Stimulated activated CD8-positive, alpha-beta memory T cell treated with anti-CD3 and anti-CD28 coated beads, Interleukin-7, amount 100 ng/mL, for 1 hour (primary cell): ENCODE data around the gene CEP192.
"Not testable (repeated sequence)": the region's sequence is repeated elsewhere in the genome, so short reads cannot be mapped to it uniquely, and the experiment has no call there.

Experiments
- DNase-seq, 2 donors: peaks; one replicate each; pipeline ENCODE4 v3.0.0-alpha.2; 2020; ENCODE audit warnings: low read depth in 2 of 2

Gene CEP192, protein sequence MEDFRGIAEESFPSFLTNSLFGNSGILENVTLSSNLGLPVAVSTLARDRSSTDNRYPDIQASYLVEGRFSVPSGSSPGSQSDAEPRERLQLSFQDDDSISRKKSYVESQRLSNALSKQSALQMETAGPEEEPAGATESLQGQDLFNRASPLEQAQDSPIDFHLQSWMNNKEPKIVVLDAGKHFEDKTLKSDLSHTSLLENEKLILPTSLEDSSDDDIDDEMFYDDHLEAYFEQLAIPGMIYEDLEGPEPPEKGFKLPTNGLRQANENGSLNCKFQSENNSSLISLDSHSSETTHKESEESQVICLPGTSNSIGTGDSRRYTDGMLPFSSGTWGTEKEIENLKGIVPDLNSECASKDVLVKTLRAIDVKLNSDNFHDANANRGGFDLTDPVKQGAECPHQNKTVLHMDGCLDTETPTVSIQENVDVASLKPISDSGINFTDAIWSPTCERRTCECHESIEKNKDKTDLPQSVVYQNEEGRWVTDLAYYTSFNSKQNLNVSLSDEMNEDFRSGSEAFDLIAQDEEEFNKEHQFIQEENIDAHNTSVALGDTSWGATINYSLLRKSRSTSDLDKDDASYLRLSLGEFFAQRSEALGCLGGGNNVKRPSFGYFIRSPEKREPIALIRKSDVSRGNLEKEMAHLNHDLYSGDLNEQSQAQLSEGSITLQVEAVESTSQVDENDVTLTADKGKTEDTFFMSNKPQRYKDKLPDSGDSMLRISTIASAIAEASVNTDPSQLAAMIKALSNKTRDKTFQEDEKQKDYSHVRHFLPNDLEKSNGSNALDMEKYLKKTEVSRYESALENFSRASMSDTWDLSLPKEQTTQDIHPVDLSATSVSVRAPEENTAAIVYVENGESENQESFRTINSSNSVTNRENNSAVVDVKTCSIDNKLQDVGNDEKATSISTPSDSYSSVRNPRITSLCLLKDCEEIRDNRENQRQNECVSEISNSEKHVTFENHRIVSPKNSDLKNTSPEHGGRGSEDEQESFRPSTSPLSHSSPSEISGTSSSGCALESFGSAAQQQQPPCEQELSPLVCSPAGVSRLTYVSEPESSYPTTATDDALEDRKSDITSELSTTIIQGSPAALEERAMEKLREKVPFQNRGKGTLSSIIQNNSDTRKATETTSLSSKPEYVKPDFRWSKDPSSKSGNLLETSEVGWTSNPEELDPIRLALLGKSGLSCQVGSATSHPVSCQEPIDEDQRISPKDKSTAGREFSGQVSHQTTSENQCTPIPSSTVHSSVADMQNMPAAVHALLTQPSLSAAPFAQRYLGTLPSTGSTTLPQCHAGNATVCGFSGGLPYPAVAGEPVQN (N-terminal part only)

DNA sequence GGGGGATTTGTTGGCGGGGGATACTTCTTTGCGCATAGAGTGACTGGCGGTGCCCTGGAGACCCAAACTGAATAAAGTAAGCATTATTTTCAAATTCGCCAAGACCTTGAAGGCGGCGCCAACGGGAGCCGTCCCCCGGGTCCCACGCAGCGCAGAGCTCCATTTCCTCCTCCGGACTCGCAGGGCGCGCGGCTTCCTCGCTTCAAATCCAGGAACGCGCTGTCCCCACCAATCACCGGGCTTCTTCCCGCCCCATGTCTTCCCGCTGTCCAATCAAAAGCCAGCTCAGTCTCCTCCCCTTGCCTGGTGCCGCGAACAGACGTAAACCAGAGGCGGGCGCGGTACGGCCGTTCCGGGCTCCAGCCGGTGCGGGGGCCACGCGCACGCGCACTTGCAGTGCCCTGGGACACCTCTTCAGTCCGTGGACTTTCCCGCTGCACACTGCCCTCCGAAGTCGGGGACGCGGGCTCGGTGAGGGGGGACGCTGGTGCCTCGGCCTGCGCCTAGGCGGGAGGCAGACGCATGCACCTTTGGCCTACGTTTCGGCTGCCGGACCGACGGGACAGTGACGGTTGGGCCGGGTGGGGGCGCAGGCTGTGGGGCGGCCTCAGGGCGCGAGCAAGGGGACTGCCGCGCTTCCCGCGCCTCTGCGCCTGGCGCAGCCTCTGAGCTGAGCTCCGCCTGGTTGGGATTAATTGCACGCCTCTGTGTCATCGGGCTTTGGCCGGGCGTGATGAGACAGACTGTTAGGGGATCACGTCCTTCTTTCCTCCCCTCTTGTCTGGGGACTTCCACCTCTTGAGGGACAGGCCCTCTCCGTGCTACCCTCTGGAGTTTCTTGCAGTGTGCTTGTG is at the start of gene CEP192:
CEP192 (plus strand) TSS at position 396 of the 854 bp plus-strand sequence. CDS start 8,063 bp downstream, outside the sequence.
- DNase-seq: peak; percentile 92 to 93

DNA sequence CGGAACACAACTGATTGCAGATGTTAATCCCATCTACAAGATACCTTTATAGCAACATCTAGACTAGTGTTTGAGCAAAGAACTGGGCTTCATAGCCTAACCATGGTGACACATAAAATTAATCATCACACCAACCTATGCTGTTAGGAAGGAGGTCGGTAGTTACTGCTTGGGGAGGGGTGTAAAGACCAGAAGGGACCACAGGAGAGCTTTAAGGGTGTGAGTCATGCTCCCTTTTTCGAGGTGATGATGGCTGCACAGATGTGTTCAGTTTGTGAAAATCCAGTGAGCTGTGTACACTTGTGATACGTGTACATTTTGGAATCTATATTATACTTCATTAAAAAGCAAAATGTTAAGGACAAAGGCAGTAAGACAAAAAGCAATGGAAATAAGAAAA is 47.9 kb upstream of the CEP192 start:
- no peak for DNase-seq

GRCh38 chr18:12944709-12945108 is 46.5 kb upstream of the CEP192 start:
- DNase-seq: no peak

DNA sequence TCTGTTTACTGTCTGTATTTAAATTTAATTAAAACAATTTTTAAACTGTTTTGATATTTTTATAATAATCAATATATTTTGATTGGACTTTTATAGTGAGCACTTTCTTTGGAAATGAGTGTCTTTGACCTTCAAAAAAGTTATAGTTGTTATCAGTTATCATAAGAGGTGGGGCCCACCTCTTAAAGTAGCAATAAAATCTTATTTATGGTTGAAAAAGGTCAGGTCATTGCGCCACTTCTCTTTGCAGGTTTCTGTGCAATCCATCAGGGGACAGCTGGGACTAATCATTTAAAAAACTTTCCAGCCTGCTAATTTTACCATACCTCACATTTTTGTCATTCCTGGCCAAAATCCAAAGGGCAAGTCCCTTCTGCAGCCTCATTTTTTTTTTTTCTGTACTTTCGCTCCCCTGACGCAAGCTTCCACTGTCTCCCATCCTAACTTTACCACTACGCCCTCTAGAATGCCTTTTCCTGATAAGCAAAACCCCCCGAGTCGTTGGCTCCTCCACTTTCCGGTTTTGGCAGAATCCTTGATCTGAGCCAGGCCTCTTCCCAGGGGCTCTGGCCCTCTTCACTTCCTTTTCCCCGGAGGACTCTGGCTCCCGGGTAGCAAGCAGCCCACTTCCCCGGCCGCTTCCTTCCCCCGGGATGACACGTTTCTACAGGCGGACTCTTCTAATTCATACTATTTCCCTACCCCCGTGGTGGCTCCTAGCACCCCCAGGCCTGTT is 44.4 kb upstream of the CEP192 start:
- no peak for DNase-seq

GRCh38 chr18:12947285-12948049 is 43.7 kb upstream of the CEP192 start, which contains the start of gene SEH1L:
Gene SEH1L, plus strand, starts transcription at chr18:12948011. Its CDS starts 111 bp downstream, at chr18:12948122.
- DNase-seq: peak; percentile 98 to 99

GRCh38 chr18:12948050-12948804 is 42.9 kb upstream of the CEP192 start:
- peak; percentile 93 to 97 for DNase-seq

DNA sequence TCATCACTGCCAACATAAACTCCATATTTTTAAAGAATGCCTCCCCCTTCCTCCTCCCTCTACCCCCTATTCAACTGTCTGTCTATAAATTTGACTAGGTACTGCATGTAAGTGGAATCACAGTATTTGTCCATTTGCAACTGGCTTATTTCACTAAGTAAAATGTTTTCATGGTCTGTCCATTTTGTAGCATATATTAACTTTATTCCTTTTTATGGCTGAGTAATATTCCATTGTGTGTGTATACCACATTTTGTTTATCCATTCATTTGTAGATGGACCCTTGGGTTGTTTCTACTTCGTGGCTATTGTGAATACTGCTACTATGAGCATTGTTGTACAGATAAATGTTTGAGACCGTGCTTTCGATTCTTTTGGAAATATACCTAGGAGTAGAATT is 32.7 kb upstream of the CEP192 start:
- DNase-seq: no peak

DNA sequence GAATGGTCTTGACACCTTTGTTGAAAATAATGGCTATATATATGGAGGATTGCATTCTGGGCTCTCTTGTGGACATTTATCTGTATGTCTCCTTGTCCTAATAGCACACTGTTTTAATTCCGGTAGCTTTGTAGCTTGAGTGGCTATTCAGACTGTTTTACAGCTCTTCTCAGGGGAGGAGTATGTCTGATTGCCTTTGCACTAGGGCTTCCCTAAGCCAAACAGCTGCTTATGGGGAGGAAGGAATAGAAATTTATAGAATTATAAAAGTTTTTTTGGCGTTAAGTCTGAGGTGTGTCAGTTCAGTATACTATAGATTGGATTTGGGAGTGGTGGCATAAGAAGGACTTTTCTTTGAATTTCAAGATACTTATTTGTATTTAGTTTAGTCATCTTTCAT is 30.8 kb upstream of the CEP192 start:
- DNase-seq: no peak

DNA sequence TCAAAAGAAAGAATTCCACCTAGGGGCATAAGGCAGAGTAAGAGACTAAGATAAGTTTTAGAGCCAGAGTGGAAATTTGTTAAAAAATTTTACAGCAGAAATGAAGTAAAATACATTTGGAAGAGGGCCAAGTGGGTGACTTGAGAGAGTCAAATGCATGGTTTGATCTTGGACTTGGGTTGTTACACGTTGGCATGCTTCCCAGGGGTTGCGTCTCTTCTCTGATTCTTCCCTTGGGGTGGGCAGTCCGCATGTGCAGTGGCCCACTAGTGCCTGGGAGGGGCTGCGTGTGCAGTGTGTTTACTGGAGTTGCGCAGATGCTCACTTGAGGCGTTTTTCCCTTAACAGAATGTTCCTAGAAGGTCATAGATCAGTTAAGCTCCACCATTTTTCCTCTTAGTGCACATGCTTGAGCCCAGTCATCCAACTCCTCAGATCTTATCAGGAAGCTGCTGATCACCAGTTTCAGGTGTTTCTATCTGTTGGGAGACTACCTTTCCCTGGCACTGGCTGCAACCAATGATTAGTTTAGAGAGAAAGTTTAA is 30.2 kb upstream of the CEP192 start:
- DNase-seq: no peak

- no peak for DNase-seq
Measured at GRCh38 chr18:12963069-12963468, 28.1 kb upstream of the CEP192 start.

- no peak for DNase-seq
Measured at GRCh38 chr18:12968115-12968514, 23.0 kb upstream of the CEP192 start.

GRCh38 chr18:12968619-12969018 is 22.5 kb upstream of the CEP192 start:
- no peak for DNase-seq

- DNase-seq: no peak
Measured at GRCh38 chr18:12973562-12974213, 17.5 kb upstream of the CEP192 start.

DNA sequence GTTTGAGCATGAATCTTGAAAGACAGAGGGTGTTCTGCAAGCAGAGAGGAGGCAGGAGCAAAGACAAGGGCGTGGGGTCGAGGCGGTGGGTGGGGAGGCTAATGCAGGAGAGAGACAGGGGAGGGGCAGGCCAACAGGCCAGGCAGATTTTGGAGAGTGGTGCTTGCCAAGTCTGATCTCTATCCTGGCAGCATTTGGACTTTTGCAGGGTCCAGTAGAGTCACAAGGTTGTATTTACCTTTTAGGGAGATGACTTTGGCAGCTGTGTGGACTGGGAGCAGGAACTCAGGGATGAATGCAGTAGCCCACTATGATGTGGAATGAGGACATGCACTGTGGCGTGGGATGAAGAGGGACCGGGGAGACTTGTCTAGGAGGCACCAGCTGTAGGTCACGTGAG is 15.7 kb upstream of the CEP192 start:
- no peak for DNase-seq

DNA sequence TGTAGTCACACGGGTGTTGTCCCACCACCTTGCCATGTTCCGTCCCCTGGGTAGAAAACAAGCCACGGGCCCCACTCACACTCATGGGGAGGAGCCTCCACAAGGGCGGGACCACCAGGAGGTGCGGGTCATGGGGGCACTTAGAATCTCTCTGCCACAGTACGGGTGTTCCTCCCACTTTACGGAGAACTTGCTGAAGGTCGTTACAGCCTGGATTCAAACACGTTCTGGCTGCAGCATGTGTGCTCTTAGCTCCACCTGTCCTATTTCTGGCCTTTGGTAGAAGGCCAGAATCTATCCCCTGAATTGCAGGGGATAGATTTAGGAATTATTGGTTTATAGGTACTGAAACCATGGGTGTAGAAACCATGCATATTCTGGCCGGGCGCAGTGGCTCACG is 14.9 kb upstream of the CEP192 start:
- no peak for DNase-seq

DNA sequence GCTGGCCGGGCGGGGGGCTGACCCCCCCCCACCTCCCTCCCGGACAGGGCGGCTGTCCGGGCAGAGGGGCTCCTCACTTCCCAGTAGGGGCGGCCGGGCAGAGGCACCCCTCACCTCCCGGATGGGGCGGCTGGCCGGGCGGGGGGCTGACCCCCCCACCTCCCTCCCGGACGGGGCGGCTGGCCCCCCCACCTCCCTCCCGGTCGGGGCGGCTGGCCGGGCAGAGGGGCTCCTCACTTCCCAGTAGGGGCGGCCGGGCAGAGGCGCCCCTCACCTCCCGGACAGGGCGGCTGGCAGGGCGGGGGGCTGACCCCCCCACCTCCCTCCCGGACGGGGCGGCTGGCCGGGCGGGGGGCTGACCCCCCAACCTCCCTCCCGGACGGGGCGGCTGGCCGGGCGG is 11.1 kb upstream of the CEP192 start:
- DNase-seq: not testable (repeated sequence)

- no peak for DNase-seq
Measured at GRCh38 chr18:12989397-12990122, 1.6 kb upstream of the CEP192 start.
